K562 (cell line): ENCODE results near the gene C1orf21. TPM values are rescaled to one million over a fixed set of nuclear protein-coding genes. Genes with fewer than 3 reads are reported as not detected.

Source experiments
- ATAC-seq: fragments of 200-7000 bp; cut with Tn5 transposase; 3 replicates; pipeline ENCODE4 v1.9.1; 2020; ENCODE audit warnings: moderate library complexity
- BruUV-seq: library from RNA; stranded (reverse); fragments of 400-500 nt; replicated peaks from 2 replicates; lab custom pipeline; 2021; lab: Mats Ljungman, UMichigan
- CTCF ChIA-PET: fragments of 300-600 bp; formaldehyde crosslinking; extraction: SDS; loops from one replicate; lab custom pipeline; 2021; ENCODE audit warnings: low intra/inter-chr PET ratio; lab: Yijun Ruan, JAX
- POLR2A ChIA-PET: fragments of 300-600, 350-650 bp; sonication (Branson Sonifier 250); formaldehyde crosslinking; extraction: SDS; loops from one replicate; lab custom pipeline; 2021; ENCODE audit warnings: antibody characterized with exemption, inconsistent platforms; lab: Yijun Ruan, JAX
- DNase-seq, 4 experiments: peaks; one replicate each; pipeline versions ENCODE4 v3.0.0 to v3.0.0-alpha.2; 2011 to 2018; ENCODE audit warnings: low spot score in 3 of 4, mixed read lengths in 3 of 4; ENCODE audit errors: extremely low read depth in 1 of 4
- FAIRE-seq: peaks from 2 replicates; lab custom pipeline; 2011; peaks lifted over from hg19 to GRCh38; lab: Jason Lieb, UNC
- H2AFZ ChIP-seq: 2 replicates; pipeline ENCODE4 v1.6.0; 2011; ENCODE audit warnings: low read depth, low read length, control low read depth, inconsistent platforms
- H3K27ac ChIP-seq: fragments of 200-600 bp; 3 replicates; pipeline ENCODE4 v1.8.0; 2011; ENCODE audit warnings: low read depth, mild to moderate bottlenecking, control low read depth, inconsistent platforms, low read length, moderate library complexity, mixed read lengths; ENCODE audit errors: extremely low read depth
- H3K27me3 ChIP-seq, 2 experiments: fragments of 300-600 bp in 1 of 2; 2 replicates in 1 of 2; 3 replicates in 1 of 2; pipeline versions ENCODE4 v1.6.0 to v1.8.0; 2011; ENCODE audit warnings: inconsistent platforms in 2 of 2, low read length in 2 of 2, mild to moderate bottlenecking in 1 of 2, mixed read lengths in 1 of 2, moderate library complexity in 1 of 2; ENCODE audit not compliant: control insufficient read depth in 2 of 2, insufficient read depth in 2 of 2
- H3K36me3 ChIP-seq: fragments of 300-600 bp; 3 replicates; pipeline ENCODE4 v1.8.0; 2011; ENCODE audit warnings: mild to moderate bottlenecking, low read length, inconsistent platforms; ENCODE audit not compliant: control insufficient read depth, insufficient read depth
- H3K4me1 ChIP-seq, 2 experiments: fragments of 200-600 bp in 1 of 2; replicated peaks in 1 of 2; 2 replicates in 1 of 2; 3 replicates in 1 of 2; pipeline versions ENCODE4 v1.5.1 to v1.8.0; 2011; ENCODE audit warnings: inconsistent platforms in 2 of 2, low read length in 2 of 2, mild to moderate bottlenecking in 1 of 2, mixed read lengths in 1 of 2, moderate library complexity in 1 of 2; ENCODE audit not compliant: control insufficient read depth in 2 of 2, insufficient read depth in 2 of 2
- H3K4me2 ChIP-seq: 2 replicates; pipeline ENCODE4 v1.6.1; 2011; ENCODE audit warnings: low read length, control low read depth, inconsistent platforms, mixed read lengths; ENCODE audit not compliant: insufficient read depth
- H3K4me3 ChIP-seq: fragments of 200-600 bp; sonication (generic), shearing (Covaris generic); 2 replicates; pipeline ENCODE4 v1.5.1; 2016; ENCODE audit warnings: control low read depth, inconsistent platforms
- H3K79me2 ChIP-seq: fragments of 200-600 bp; 3 replicates; pipeline ENCODE4 v1.8.0; 2011; ENCODE audit warnings: low read length, inconsistent platforms; ENCODE audit not compliant: control insufficient read depth, insufficient read depth
- H3K9ac ChIP-seq, 2 experiments: 2 replicates each; pipeline versions ENCODE4 v1.6.0 to v1.6.1; 2011; ENCODE audit warnings: low read depth in 2 of 2, low read length in 2 of 2, control low read depth in 1 of 2, inconsistent platforms in 1 of 2, mild to moderate bottlenecking in 1 of 2, mixed read lengths in 1 of 2; ENCODE audit not compliant: insufficient read depth in 1 of 2
- H3K9me1 ChIP-seq: one replicate; pipeline ENCODE4 v1.6.0; 2011; ENCODE audit warnings: inconsistent platforms, mild to moderate bottlenecking, low read length, moderate library complexity; ENCODE audit not compliant: control insufficient read depth, insufficient read depth
- H3K9me3 ChIP-seq: replicated peaks from 2 replicates; pipeline ENCODE4 v1.5.1; 2011; ENCODE audit warnings: low read depth, low read length, inconsistent platforms; ENCODE audit not compliant: control insufficient read depth, insufficient read depth
- H4K20me1 ChIP-seq: replicated peaks from 2 replicates; pipeline ENCODE4 v1.6.1; 2011; ENCODE audit warnings: low read length, inconsistent platforms, mixed read lengths; ENCODE audit not compliant: control insufficient read depth, insufficient read depth
- FOS ChIP-seq: IDR thresholded peaks from 3 replicates; pipeline ENCODE4 v1.6.1; 2011; ENCODE audit not compliant: insufficient read length; ENCODE audit errors: extremely low read depth
- HDAC3 ChIP-seq: fragments of 450-650 bp; IDR thresholded peaks from 2 replicates; pipeline ENCODE4 v1.6.1; 2018; ENCODE audit warnings: borderline replicate concordance, mild to moderate bottlenecking, moderate library complexity; ENCODE audit not compliant: partially characterized antibody
- KLF13 ChIP-seq: fragments of 450-650 bp; IDR thresholded peaks from 2 replicates; pipeline ENCODE4 v1.6.1; 2016; ENCODE audit warnings: missing genetic modification characterization, low read depth, mild to moderate bottlenecking, missing compliant biosample characterization, moderate library complexity, borderline replicate concordance
- NR1H2 ChIP-seq: sonication (generic); formaldehyde crosslinking; IDR thresholded peaks from 2 replicates; pipeline ENCODE4 v1.4.0; 2020; ENCODE audit warnings: mild to moderate bottlenecking, missing genetic modification reagents
- SRSF3 ChIP-seq: fragments of 200-400 bp; formaldehyde crosslinking; IDR thresholded peaks from 2 replicates; pipeline ENCODE4 v1.6.1; 2016; ENCODE audit warnings: mild to moderate bottlenecking, low read length, moderate library complexity; ENCODE audit not compliant: insufficient read depth
- SUPT5H ChIP-seq: fragments of 450-650 bp; IDR thresholded peaks from 2 replicates; pipeline ENCODE4 v1.6.1; 2016
- TEAD4 ChIP-seq, 2 experiments: sonication (generic) in 1 of 2; formaldehyde crosslinking in 1 of 2; IDR thresholded peaks; 2 replicates each; pipeline versions ENCODE4 v1.6.1 to v1.8.0; 2012 to 2022; ENCODE audit warnings: borderline replicate concordance in 1 of 2, inconsistent platforms in 1 of 2, low read length in 1 of 2, mild to moderate bottlenecking in 1 of 2, missing genetic modification reagents in 1 of 2
- XRCC5 ChIP-seq: fragments of 200-400 bp; formaldehyde crosslinking; IDR thresholded peaks from 2 replicates; pipeline ENCODE4 v1.6.1; 2017; ENCODE audit warnings: low read depth, mild to moderate bottlenecking, low read length
- ZNF134 ChIP-seq: fragments of 250-450 bp; sonication (Bioruptor Pico); conservative IDR thresholded peaks from 2 replicates; pipeline ENCODE4 v1.4.0; 2020
- ZNF77 ChIP-seq: fragments of 250-450 bp; sonication (Bioruptor Pico); IDR thresholded peaks from 2 replicates; pipeline ENCODE4 v1.5.0; 2020
- WGBS: fragments of 100-300 bp; shearing (Covaris generic); methylation state at CpG from one replicate; pipeline ENCODE4 v1.1.6; 2016; ENCODE audit warnings: low coverage, mixed read lengths; ENCODE audit not compliant: insufficient coverage; ENCODE audit errors: missing lambda C conversion rate; 5-methylcytosine and 5-hydroxymethylcytosine counted together
- in situ Hi-C: fragments of 300-500 bp; cut with MboI; formaldehyde crosslinking; loops from 4 replicates; pipeline ENCODE4 v1.15.0; 2018; ENCODE audit warnings: inconsistent platforms, mixed read lengths
- intact Hi-C: fragments of 100-400 bp; cut with micrococcal nuclease; formaldehyde crosslinking; loops from 2 replicates; pipeline ENCODE4 v1.14.2; 2022
- polyA plus RNA-seq, 8 experiments: library from polyadenylated mRNA; depleted of rRNA in 4 of 8; stranded (reverse) in 5 of 8; unstranded in 3 of 8; fragments of >200 nt; fragmentation: Nextera tagmentation in 2 of 8; fragmentation: Illumina TruSeq in 1 of 8; extraction: Ambion mirVana in 2 of 8; extraction: Trizol in 1 of 8; gene quantifications; 2 replicates each; pipeline versions ENCODE4 v1.2.1 to v1.2.3, GENCODE V29; 2011 to 2014; ENCODE audit warnings: inconsistent platforms in 1 of 8, missing spikeins in 1 of 8
- total RNA-seq, 7 experiments: library from RNA; depleted of rRNA in 6 of 7; stranded (reverse); fragments of >200 nt in 6 of 7; fragmentation: Illumina TruSeq in 2 of 7; extraction: Trizol in 2 of 7; gene quantifications; 2 replicates each; pipeline versions ENCODE4 v1.2.1 to v1.2.3, GENCODE V29; 2011 to 2021; ENCODE audit warnings: low replicate concordance in 1 of 7
- TF ChIP-seq, protein P1 (sequence below): fragments of 450-650 bp; IDR thresholded peaks from 2 replicates; pipeline ENCODE4 v1.6.1; 2016
- TF ChIP-seq, protein P2 (sequence below): IDR thresholded peaks from 3 replicates; pipeline ENCODE4 v1.6.1; 2011; ENCODE audit warnings: borderline replicate concordance, mild to moderate bottlenecking; ENCODE audit not compliant: insufficient read length, insufficient read depth

C1orf21 gene
- total and polyA plus RNA-seq, 9 of the 15 experiments (the other 6 are each of a cell fraction or from before 2014, with no cell fraction given): under 0.01 to 0.31 (median 0.07) TPM

DNA sequence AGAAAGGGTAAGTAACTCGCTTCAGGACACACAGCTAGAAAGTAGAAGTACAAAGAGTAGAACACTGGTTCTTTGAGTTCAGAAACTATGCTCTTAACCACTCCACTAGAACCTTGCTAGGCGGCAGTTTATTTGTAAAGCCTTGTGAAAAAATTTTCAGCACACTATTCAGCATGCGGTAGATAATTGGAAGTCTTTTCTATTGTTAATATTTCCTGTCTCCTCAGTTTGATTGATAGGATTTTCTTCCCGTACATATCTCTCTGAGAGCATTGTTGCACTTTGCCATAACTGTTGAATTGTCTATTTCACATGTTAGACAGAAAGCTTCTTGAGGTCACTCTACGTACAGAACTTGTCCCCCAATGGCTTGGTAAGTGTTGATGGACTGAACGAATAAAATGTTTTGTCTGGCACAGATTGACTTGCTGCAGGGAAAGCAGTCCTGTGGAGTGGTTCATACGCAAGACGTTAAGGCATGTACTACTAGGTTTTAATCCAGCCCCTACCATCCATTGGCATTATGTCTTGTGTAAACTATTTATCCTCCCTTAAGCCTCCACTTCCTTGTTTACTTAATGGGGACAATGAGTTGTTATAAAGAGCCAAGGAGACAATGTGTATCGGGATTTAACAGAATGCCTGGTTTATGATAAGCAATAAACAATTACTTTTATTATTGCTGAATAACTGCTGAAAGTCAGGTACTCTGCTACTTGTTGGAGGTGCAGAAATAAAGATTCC is 35.8 kb downstream of the C1orf21 start:
- no peaks in the 10 kb centered on the region for H3K79me2 ChIP-seq
- H3K36me3 ChIP-seq: no peaks in the 10 kb centered on the region
- H3K9ac ChIP-seq: no peak overlapping the region
- H3K4me1 ChIP-seq: no peaks in the 10 kb centered on the region
- ATAC-seq (no peak), FAIRE-seq (no peak), DNase-seq (no peak)
- H3K4me2 ChIP-seq: no peak overlapping the region
- no peaks in the 10 kb centered on the region; a peak in 2 of 5 replicates for H3K27me3 ChIP-seq
- H3K27ac ChIP-seq: no peak overlapping the region
- in situ Hi-C loops (no loop called here), intact Hi-C loops (no loop called here)
- no TSS peak for BruUV-seq
- ChIA-PET CTCF (no interaction called here), POLR2A (no interaction called here)
- H3K9me3 ChIP-seq: no peaks in the 10 kb centered on the region
- no peak overlapping the region for H2AFZ ChIP-seq
- under 1% methylated on average over 9 of the region's 9 CpGs for WGBS
- H4K20me1 ChIP-seq: no peaks in the 10 kb centered on the region
- H3K9me1 ChIP-seq: no peaks in the 10 kb centered on the region
- TF ChIP-seq SUPT5H: no peak
- TF ChIP-seq XRCC5: no peak
- TF ChIP-seq HDAC3: no peak
- TF ChIP-seq TEAD4 (IDR thresholded peaks at IDR 0.05; ENCODE audit: low read length): no peak
- TF ChIP-seq TEAD4 (CRISPR knock-in tag; IDR thresholded peaks at IDR 0.05; ENCODE audit: borderline replicate concordance): no peak
- TF ChIP-seq, protein P1, sequence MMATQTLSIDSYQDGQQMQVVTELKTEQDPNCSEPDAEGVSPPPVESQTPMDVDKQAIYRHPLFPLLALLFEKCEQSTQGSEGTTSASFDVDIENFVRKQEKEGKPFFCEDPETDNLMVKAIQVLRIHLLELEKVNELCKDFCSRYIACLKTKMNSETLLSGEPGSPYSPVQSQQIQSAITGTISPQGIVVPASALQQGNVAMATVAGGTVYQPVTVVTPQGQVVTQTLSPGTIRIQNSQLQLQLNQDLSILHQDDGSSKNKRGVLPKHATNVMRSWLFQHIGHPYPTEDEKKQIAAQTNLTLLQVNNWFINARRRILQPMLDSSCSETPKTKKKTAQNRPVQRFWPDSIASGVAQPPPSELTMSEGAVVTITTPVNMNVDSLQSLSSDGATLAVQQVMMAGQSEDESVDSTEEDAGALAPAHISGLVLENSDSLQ: no peak
- no peak for TF ChIP-seq FOS
- TF ChIP-seq ZNF77 (CRISPR knock-in tag): no peak
- TF ChIP-seq KLF13: no peak
- no peak for TF ChIP-seq NR1H2
- no peak for TF ChIP-seq ZNF134 (CRISPR knock-in tag)
- TF ChIP-seq, protein P2, sequence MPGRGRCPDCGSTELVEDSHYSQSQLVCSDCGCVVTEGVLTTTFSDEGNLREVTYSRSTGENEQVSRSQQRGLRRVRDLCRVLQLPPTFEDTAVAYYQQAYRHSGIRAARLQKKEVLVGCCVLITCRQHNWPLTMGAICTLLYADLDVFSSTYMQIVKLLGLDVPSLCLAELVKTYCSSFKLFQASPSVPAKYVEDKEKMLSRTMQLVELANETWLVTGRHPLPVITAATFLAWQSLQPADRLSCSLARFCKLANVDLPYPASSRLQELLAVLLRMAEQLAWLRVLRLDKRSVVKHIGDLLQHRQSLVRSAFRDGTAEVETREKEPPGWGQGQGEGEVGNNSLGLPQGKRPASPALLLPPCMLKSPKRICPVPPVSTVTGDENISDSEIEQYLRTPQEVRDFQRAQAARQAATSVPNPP: no peak
- TF ChIP-seq SRSF3: no peak
- H3K4me3 ChIP-seq: no peak overlapping the region
